ENCODE data around the gene PKHD1. TPM values are rescaled to one million over a fixed set of nuclear protein-coding genes. Genes with fewer than 3 reads are reported as not detected.

The PKHD1 gene
- total and polyA plus RNA-seq, 2 of the 8 experiments (the other 6 are each of a cell fraction or from before 2014, with no cell fraction given), result 0.06 to 0.09 TPM

- no peak overlapping the region for H3K23ac ChIP-seq (ENCODE audit: insufficient read length)
- H2BK12ac ChIP-seq (ENCODE audit: low read depth, low read length), result no peak overlapping the region
- H3K4ac ChIP-seq (replicated peaks; ENCODE audit: insufficient read length, low read depth, low read length), result no peak overlapping the region
- no peak overlapping the region for H3K56ac ChIP-seq (replicated peaks; ENCODE audit: insufficient read length, low read depth, low read length)
- H4K8ac ChIP-seq (ENCODE audit: extremely low read depth, insufficient read depth, low read length), result no peak overlapping the region
- no peak overlapping the region for H2BK20ac ChIP-seq (ENCODE audit: low read length)
- H3K4me2 ChIP-seq (ENCODE audit: insufficient read depth in 1 of 2, low read depth in 2 of 2, low read length in 2 of 2), result peak overlapping the region in 1 of 2 experiments; percentile 28; a peak in 1 of 4 replicates
- H3K79me2 ChIP-seq (ENCODE audit: control insufficient read depth in 1 of 2, insufficient read depth in 2 of 2, low read length in 2 of 2), result no peaks in the 10 kb centered on the region
- H3K4me1 ChIP-seq (replicated peaks in 1 of 4; ENCODE audit: control insufficient read depth in 3 of 4, insufficient read depth in 4 of 4, low read length in 3 of 4), result peaks cover 2 to 8% (median 6%) of the 10 kb centered on the region in 4 experiments; a peak in 6 of 7 replicates
- H3K27me3 ChIP-seq (replicated peaks in 1 of 4; ENCODE audit: control insufficient read depth in 3 of 4, extremely low read depth in 1 of 4, insufficient read depth in 3 of 4, low read length in 3 of 4), result no peaks in the 10 kb centered on the region
- H3K18ac ChIP-seq (ENCODE audit: extremely low read depth, low read length), result no peak overlapping the region
- H4K5ac ChIP-seq (ENCODE audit: insufficient read length, low read depth, low read length), result no peak overlapping the region
- no peaks in the 10 kb centered on the region for H3K36me3 ChIP-seq (ENCODE audit: control insufficient read depth in 2 of 4, insufficient read depth in 4 of 4, low read length in 3 of 4)
- no peak overlapping the region for H2AFZ ChIP-seq (ENCODE audit: low read length)
- H4K20me1 ChIP-seq (replicated peaks in 1 of 2; ENCODE audit: control insufficient read depth in 1 of 2, insufficient read depth in 2 of 2, low read length in 2 of 2), result no peaks in the 10 kb centered on the region
- TF ChIP-seq GABPA (IDR thresholded peaks at IDR 0.05; ENCODE audit: borderline replicate concordance, insufficient read depth, low read length) (no peak), POU5F1 (IDR thresholded peaks at IDR 0.05; ENCODE audit: low read depth, low read length) (no peak), PHF8 (conservative IDR thresholded peaks at IDR 0.05; ENCODE audit: low read depth, low read length) (no peak), RNF2 (IDR thresholded peaks at IDR 0.05; ENCODE audit: borderline replicate concordance, low read depth, low read length, missing control alignments, poor library complexity, severe bottlenecking) (no peak), ZNF274 (IDR thresholded peaks at IDR 0.05; ENCODE audit: borderline replicate concordance, extremely low read depth, low read length) (no peak)
- WGBS, 2 experiments (ENCODE audit: extremely low coverage in 1 of 2, insufficient coverage in 1 of 2, insufficient read length in 1 of 2, insufficient replicate concordance in 2 of 2, low coverage in 1 of 2, low lambda C conversion rate in 2 of 2, missing lambda C conversion rate in 1 of 2), result 63% methylated on average over 1 of the region's 1 CpG; no CpG with 5 or more reads in 1 of the 2 experiments
- FAIRE-seq, result no peak
- CTCF ChIA-PET (ENCODE audit: partially characterized antibody), result interaction anchor here (0.8 to 1.6 kb wide), 3 partner anchors 23 to 152 kb away, joined by 3 to 4 read pairs (median 4); no protein-coding TSS in a partner anchor
- no peak for DNase-seq (ENCODE audit: low read depth in 1 of 2, low spot score in 2 of 2)
- H3K14ac ChIP-seq (ENCODE audit: insufficient read length), result no peak overlapping the region
- H2BK120ac ChIP-seq (replicated peaks; ENCODE audit: low read depth, low read length), result no peak overlapping the region
- no peak overlapping the region for H2BK5ac ChIP-seq (ENCODE audit: low read depth, low read length)
- no peak overlapping the region for H3K4me3 ChIP-seq (ENCODE audit: extremely low read depth in 1 of 4, insufficient read depth in 2 of 4, low read depth in 3 of 4, low read length in 4 of 4)
- H2AK5ac ChIP-seq (ENCODE audit: low read depth, low read length), result no peak overlapping the region
- no peaks in the 10 kb centered on the region for H3K79me1 ChIP-seq (ENCODE audit: low read depth, low read length)
- H2BK15ac ChIP-seq (ENCODE audit: low read length), result no peak overlapping the region
- no peak overlapping the region for H4K91ac ChIP-seq (replicated peaks; ENCODE audit: insufficient read length, low read length)
- POLR2A ChIA-PET (ENCODE audit: partially characterized antibody), result no interaction called here
- H3K23me2 ChIP-seq (ENCODE audit: low read depth, low read length), result no peaks in the 10 kb centered on the region
- H3K9me3 ChIP-seq (ENCODE audit: insufficient read depth in 2 of 2, low read depth in 1 of 2, low read length in 1 of 2), result no peaks in the 10 kb centered on the region
- no peak overlapping the region for H3K27ac ChIP-seq (ENCODE audit: low read depth, low read length)
- H3K9ac ChIP-seq (replicated peaks in 1 of 4; ENCODE audit: extremely low read depth in 1 of 4, low read depth in 3 of 4, low read length in 3 of 4), result no peak overlapping the region
Observed at GRCh38 chr6:51813904-51814303, 273.5 kb downstream of the PKHD1 start.

All from H1 (cell line).